GM18502 (cell line): Measurements from ENCODE around the gene SUGP1.

Experiments
- ATAC-seq: cut with Tn5 transposase; IDR thresholded peaks from one replicate; pipeline ENCODE4 v1.9.1; 2021; ENCODE audit warnings: mild to moderate bottlenecking; ENCODE audit not compliant: unreplicated experiment, poor library complexity

Gene SUGP1

GRCh38 chr19:19342086-19343015 lies 22.0 kb upstream of the SUGP1 start:
- no peak for ATAC-seq

- ATAC-seq = no peak
These were observed 20.7 kb upstream of the SUGP1 start for GRCh38 chr19:19341026-19341425.

GRCh38 chr19:19338082-19338481 lies 17.8 kb upstream of the SUGP1 start:
- no peak for ATAC-seq

- no peak for ATAC-seq
These were observed 16.8 kb upstream of the SUGP1 start for GRCh38 chr19:19337120-19337519.

- no peak for ATAC-seq
These were observed 16.3 kb upstream of the SUGP1 start for GRCh38 chr19:19336597-19336996.

- ATAC-seq = no peak
These were observed 15.3 kb upstream of the SUGP1 start for GRCh38 chr19:19335408-19336158.

- ATAC-seq = no peak
These were observed 14.7 kb upstream of the SUGP1 start for GRCh38 chr19:19334989-19335344.

GRCh38 chr19:19334063-19334988 lies 14.0 kb upstream of the SUGP1 start:
- ATAC-seq = no peak

GRCh38 chr19:19329126-19329525 lies 8.8 kb upstream of the SUGP1 start:
- ATAC-seq = no peak

- no peak for ATAC-seq
These were observed 7.4 kb upstream of the SUGP1 start for GRCh38 chr19:19327672-19328071.

GRCh38 chr19:19324059-19324770 lies 3.9 kb upstream of the SUGP1 start:
- no peak for ATAC-seq

GRCh38 chr19:19321141-19321577 lies 850 bp upstream of the SUGP1 start:
- no peak for ATAC-seq

- ATAC-seq = no peak
These were observed 463 bp downstream of the SUGP1 start for GRCh38 chr19:19319732-19320360.

- no peak for ATAC-seq
These were observed 4.2 kb downstream of the SUGP1 start for GRCh38 chr19:19316082-19316481.

- ATAC-seq = no peak
These were observed 4.9 kb downstream of the SUGP1 start for GRCh38 chr19:19315444-19315843.

- ATAC-seq = no peak
These were observed 11.9 kb downstream of the SUGP1 start for GRCh38 chr19:19308373-19308772.

GRCh38 chr19:19306191-19306590 lies 14.1 kb downstream of the SUGP1 start:
- ATAC-seq = no peak

GRCh38 chr19:19305696-19306095 lies 14.6 kb downstream of the SUGP1 start:
- no peak for ATAC-seq

GRCh38 chr19:19305066-19305465 lies 15.2 kb downstream of the SUGP1 start:
- no peak for ATAC-seq
